GF-D8 (cell line): ENCODE measurements around the gene LMTK2.

Source experiments
- DNase-seq: peaks from one replicate; lab custom pipeline; 2025; lab: John Stamatoyannopoulos, UW

The LMTK2 gene

GRCh38 chr7:98137134-98137825 lies 30.6 kb downstream of the LMTK2 start:
- no peak for DNase-seq

GRCh38 chr7:98137826-98138151 lies 31.1 kb downstream of the LMTK2 start:
- peak; percentile 23 for DNase-seq

- no peak for DNase-seq
Observed at GRCh38 chr7:98138672-98139071, 32.0 kb downstream of the LMTK2 start.

GRCh38 chr7:98142658-98143057 lies 36.0 kb downstream of the LMTK2 start:
- DNase-seq = no peak

GRCh38 chr7:98148607-98149006 lies 41.9 kb downstream of the LMTK2 start:
- no peak for DNase-seq

- DNase-seq = no peak
Observed at GRCh38 chr7:98149116-98149692, 42.5 kb downstream of the LMTK2 start.

- no peak for DNase-seq
Observed at GRCh38 chr7:98151884-98152283, 45.2 kb downstream of the LMTK2 start.

- DNase-seq = no peak
Observed at GRCh38 chr7:98156700-98157099, 50.0 kb downstream of the LMTK2 start.

GRCh38 chr7:98157761-98158160 lies 51.1 kb downstream of the LMTK2 start:
- DNase-seq = no peak

GRCh38 chr7:98162758-98163157 lies 56.1 kb downstream of the LMTK2 start:
- DNase-seq = no peak

GRCh38 chr7:98163269-98163668 lies 56.6 kb downstream of the LMTK2 start:
- DNase-seq = no peak

- DNase-seq = no peak
Observed at GRCh38 chr7:98163704-98164494, 57.2 kb downstream of the LMTK2 start.

GRCh38 chr7:98165827-98166667 lies 59.4 kb downstream of the LMTK2 start:
- no peak for DNase-seq

GRCh38 chr7:98166668-98166970 lies 60.0 kb downstream of the LMTK2 start:
- DNase-seq = no peak

- no peak for DNase-seq
Observed at GRCh38 chr7:98167653-98168052, 61.0 kb downstream of the LMTK2 start.

GRCh38 chr7:98168181-98168903 lies 61.7 kb downstream of the LMTK2 start:
- DNase-seq = peak; percentile 26

GRCh38 chr7:98168904-98169621 lies 62.4 kb downstream of the LMTK2 start:
- DNase-seq = no peak

GRCh38 chr7:98170966-98171365 lies 64.3 kb downstream of the LMTK2 start:
- no peak for DNase-seq

GRCh38 chr7:98171449-98171848 lies 64.8 kb downstream of the LMTK2 start:
- DNase-seq = no peak

- no peak for DNase-seq
Observed at GRCh38 chr7:98174334-98175259, 67.9 kb downstream of the LMTK2 start.
